ENCODE results near the gene RAB11FIP3. TPM values are rescaled to one million over a fixed set of nuclear protein-coding genes. Genes with fewer than 3 reads are reported as not detected.

RAB11FIP3 gene
- total RNA-seq, 1 experiment from 2014 or later, result 37.1 TPM

- H2BK120ac ChIP-seq (ENCODE audit: low read depth, low read length, poor library complexity, severe bottlenecking), result no peak within 1 kb of the TSS
- H3K79me2 ChIP-seq (ENCODE audit: insufficient read depth, low read length), result no peaks in the 10 kb centered on the region
- H3K27me3 ChIP-seq (ENCODE audit: insufficient read depth, low read length), result no peaks in the 10 kb centered on the region
- Mint-ChIP-seq H3K27me3 (ENCODE audit: low read depth) (no peaks in the 10 kb centered on the region), H3K27ac (peak within 1 kb of the TSS in 1 of 3 experiments; percentile 49; a peak in 4 of 7 replicates), H3K36me3 (ENCODE audit: insufficient read depth in 1 of 3, low read depth in 3 of 3) (peaks cover 15 to 23% (median 22%) of the 10 kb centered on the region in 3 experiments), H3K4me1 (peaks cover 14 to 15% of the 10 kb centered on the region in 2 experiments), H3K9me3 (peaks cover 0 to under 1% of the 10 kb centered on the region in 2 experiments; a peak in 2 of 5 replicates), H3K4me3 (peak within 1 kb of the TSS; percentile 73 to 81)
- no peak within 1 kb of the TSS for H4K8ac ChIP-seq (replicated peaks; ENCODE audit: insufficient read length, low read depth, low read length)
- H3K23ac ChIP-seq (ENCODE audit: insufficient read length, low read depth, low read length), result no peak within 1 kb of the TSS
- H3T11ph ChIP-seq (ENCODE audit: low read length), result no peak within 1 kb of the TSS
- H3K4ac ChIP-seq (ENCODE audit: low read depth, low read length), result no peak within 1 kb of the TSS; the same call in 1 of the 2 replicates
- WGBS (ENCODE audit: extremely low coverage, insufficient read length, low lambda C conversion rate), result no CpG with 5 or more reads among the region's 91 CpGs
- no peaks in the 10 kb centered on the region for H3K9me3 ChIP-seq (ENCODE audit: control insufficient read depth, low read depth, low read length)
- H3K56ac ChIP-seq (ENCODE audit: insufficient read length, low read depth, low read length), result no peak within 1 kb of the TSS
- no peak within 1 kb of the TSS for H2BK15ac ChIP-seq (ENCODE audit: low read depth, low read length)
- H4K20me1 ChIP-seq (ENCODE audit: control insufficient read depth, insufficient read depth, insufficient read length), result peaks cover 2% of the 10 kb centered on the region
- H4K5ac ChIP-seq (ENCODE audit: insufficient read length, low read depth, low read length), result no peak within 1 kb of the TSS
- H2AFZ ChIP-seq (ENCODE audit: low read length), result no peak within 1 kb of the TSS
- no peak within 1 kb of the TSS for H4K91ac ChIP-seq (ENCODE audit: insufficient read length, low read depth, low read length)
- peak within 1 kb of the TSS; percentile 78 for H3K9ac ChIP-seq (ENCODE audit: extremely low read depth, insufficient read length, low read length)
- H2BK5ac ChIP-seq (ENCODE audit: insufficient read length, low read length), result no peak within 1 kb of the TSS
- TF ChIP-seq CTCF (conservative IDR thresholded peaks at IDR 0.05), result peak; percentile 54
- peak within 1 kb of the TSS; percentile 36 for H3K4me2 ChIP-seq (ENCODE audit: insufficient read depth, insufficient read length, low read length)
- peaks cover 2% of the 10 kb centered on the region; the same call in 1 of the 2 replicates for H3K4me1 ChIP-seq (ENCODE audit: insufficient read depth, low read length)
- H3K27ac ChIP-seq (ENCODE audit: insufficient read length, low read depth, low read length), result no peak within 1 kb of the TSS
- no peak within 1 kb of the TSS for H2BK12ac ChIP-seq (ENCODE audit: insufficient read length, low read depth, low read length)
- H2AK5ac ChIP-seq (ENCODE audit: insufficient read length, low read length), result no peak within 1 kb of the TSS
- no peaks in the 10 kb centered on the region for H3K23me2 ChIP-seq (ENCODE audit: insufficient read length, low read depth, low read length, poor library complexity, severe bottlenecking)
- DNase-seq, result peak; percentile 93
- H3K14ac ChIP-seq (ENCODE audit: insufficient read depth, low read length), result peak within 1 kb of the TSS; percentile 95
- no peaks in the 10 kb centered on the region for H3K79me1 ChIP-seq (ENCODE audit: insufficient read depth, low read depth, low read length, poor library complexity, severe bottlenecking)
- H3K18ac ChIP-seq (ENCODE audit: insufficient read length, low read depth, low read length), result peak within 1 kb of the TSS; percentile 93
- H2BK20ac ChIP-seq (ENCODE audit: low read depth, low read length, poor library complexity, severe bottlenecking), result no peak within 1 kb of the TSS
Measured at GRCh38 chr16:401468-402348, 23.7 kb upstream of the RAB11FIP3 start, which contains the start of gene DECR2. TSS of gene DECR2 (plus strand) at chr16:401885. CDS start at chr16:401964, 79 bp downstream.
